Sigmoid colon (tissue), 4 donors: ENCODE measurements around the gene UNC5A.

Experiments
- POLR2A ChIP-seq, 2 donors: fragments of 450-650 bp; IDR thresholded peaks; one replicate each; pipeline ENCODE4 v1.6.1; 2016; ENCODE audit warnings: antibody characterized with exemption in 2 of 2, mild to moderate bottlenecking in 2 of 2, moderate library complexity in 2 of 2
- POLR2AphosphoS5 ChIP-seq, 4 donors: sonication (generic); formaldehyde crosslinking; IDR thresholded peaks; one replicate each; pipeline ENCODE4 v1.6.1; 2017; ENCODE audit warnings: antibody characterized with exemption in 4 of 4
- TF ChIP-seq, protein P1 (sequence below), 4 experiments: fragments of 450-650 bp in 3 of 4; fragments of 200-600 bp in 1 of 4; IDR thresholded peaks; one replicate each; pipeline ENCODE4 v1.5.1; 2016 to 2019; ENCODE audit warnings: antibody characterized with exemption in 4 of 4, mild to moderate bottlenecking in 3 of 4, moderate library complexity in 2 of 4

DNA sequence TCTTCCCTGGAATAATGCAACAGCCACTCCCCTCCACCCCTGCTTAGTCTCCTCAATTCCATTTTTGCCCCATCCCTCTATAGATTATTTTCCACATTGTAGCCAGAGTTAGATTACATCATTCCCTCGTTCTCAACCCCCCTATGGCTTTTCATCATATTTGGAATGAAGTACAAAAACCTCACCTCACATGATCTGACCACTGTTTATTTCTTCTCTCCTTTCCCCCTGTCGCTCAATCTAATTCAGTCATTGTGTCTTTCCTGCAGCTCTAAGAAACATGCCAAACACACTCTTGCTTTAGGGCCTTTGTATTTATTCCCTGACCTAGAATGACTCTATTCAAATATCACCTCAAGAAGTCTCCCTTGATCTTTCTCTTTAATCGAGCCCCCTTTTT lies 111.4 kb downstream of the UNC5A start:
- TF ChIP-seq, protein P1, sequence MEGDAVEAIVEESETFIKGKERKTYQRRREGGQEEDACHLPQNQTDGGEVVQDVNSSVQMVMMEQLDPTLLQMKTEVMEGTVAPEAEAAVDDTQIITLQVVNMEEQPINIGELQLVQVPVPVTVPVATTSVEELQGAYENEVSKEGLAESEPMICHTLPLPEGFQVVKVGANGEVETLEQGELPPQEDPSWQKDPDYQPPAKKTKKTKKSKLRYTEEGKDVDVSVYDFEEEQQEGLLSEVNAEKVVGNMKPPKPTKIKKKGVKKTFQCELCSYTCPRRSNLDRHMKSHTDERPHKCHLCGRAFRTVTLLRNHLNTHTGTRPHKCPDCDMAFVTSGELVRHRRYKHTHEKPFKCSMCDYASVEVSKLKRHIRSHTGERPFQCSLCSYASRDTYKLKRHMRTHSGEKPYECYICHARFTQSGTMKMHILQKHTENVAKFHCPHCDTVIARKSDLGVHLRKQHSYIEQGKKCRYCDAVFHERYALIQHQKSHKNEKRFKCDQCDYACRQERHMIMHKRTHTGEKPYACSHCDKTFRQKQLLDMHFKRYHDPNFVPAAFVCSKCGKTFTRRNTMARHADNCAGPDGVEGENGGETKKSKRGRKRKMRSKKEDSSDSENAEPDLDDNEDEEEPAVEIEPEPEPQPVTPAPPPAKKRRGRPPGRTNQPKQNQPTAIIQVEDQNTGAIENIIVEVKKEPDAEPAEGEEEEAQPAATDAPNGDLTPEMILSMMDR (IDR thresholded peaks at IDR 0.05), result no peak
- no peak for TF ChIP-seq POLR2A (IDR thresholded peaks at IDR 0.05)
- TF ChIP-seq POLR2AphosphoS5 (IDR thresholded peaks at IDR 0.05), result no peak
